GM12878 (cell line): ENCODE measurements around the gene OR2J1.
"Not testable (repeated sequence)": the region's sequence is repeated elsewhere in the genome, so short reads cannot be mapped to it uniquely, and the experiment has no call there.

Experiments
- ATF2 ChIP-seq: IDR thresholded peaks from 2 replicates; pipeline ENCODE4 v1.6.1; 2012; ENCODE audit warnings: low read length, inconsistent platforms
- BCL3 ChIP-seq: IDR thresholded peaks from 2 replicates; pipeline ENCODE4 v1.6.1; 2011; ENCODE audit warnings: borderline replicate concordance, low read depth, mild to moderate bottlenecking, moderate library complexity, low read length; ENCODE audit not compliant: insufficient read depth, poor library complexity, severe bottlenecking
- EGR1 ChIP-seq, 2 experiments: IDR thresholded peaks; 1 replicate in 1 of 2; 2 replicates in 1 of 2; pipeline ENCODE4 v1.6.1; 2011 to 2012; ENCODE audit warnings: low read depth in 2 of 2, low read length in 2 of 2, borderline replicate concordance in 1 of 2, mild to moderate bottlenecking in 1 of 2, moderate library complexity in 1 of 2
- ETV6 ChIP-seq, 2 experiments: fragments of 450-650 bp in 1 of 2; IDR thresholded peaks in 1 of 2; conservative IDR thresholded peaks in 1 of 2; 2 replicates each; pipeline ENCODE4 v1.6.1; 2014; ENCODE audit warnings: antibody characterized with exemption in 1 of 2, borderline replicate concordance in 1 of 2, low read depth in 1 of 2, mild to moderate bottlenecking in 1 of 2, moderate library complexity in 1 of 2
- GABPA ChIP-seq: IDR thresholded peaks from 2 replicates; pipeline ENCODE4 v1.6.1; 2014; ENCODE audit warnings: antibody characterized with exemption, low read depth, mild to moderate bottlenecking, inconsistent platforms
- HDAC2 ChIP-seq: fragments of 200-600 bp; sonication (generic); IDR thresholded peaks from 2 replicates; pipeline ENCODE4 v1.6.1; 2017
- MAX ChIP-seq: IDR thresholded peaks from 2 replicates; pipeline ENCODE4 v1.6.1; 2012; ENCODE audit warnings: low read depth, low read length, improper control_type of control experiment
- MXI1 ChIP-seq: fragments of 150-350 bp; IDR thresholded peaks from 2 replicates; pipeline ENCODE4 v1.6.1; 2011; ENCODE audit warnings: low read depth, mild to moderate bottlenecking, inconsistent platforms, low read length, improper control_type of control experiment
- MYC ChIP-seq: IDR thresholded peaks from 2 replicates; pipeline ENCODE4 v1.6.1; 2011; ENCODE audit warnings: mild to moderate bottlenecking, low read length, moderate library complexity, inconsistent platforms; ENCODE audit not compliant: insufficient read depth, insufficient replicate concordance, insufficient read length, severe bottlenecking
- PKNOX1 ChIP-seq: fragments of 450-650 bp; IDR thresholded peaks from 2 replicates; pipeline ENCODE4 v1.6.1; 2016; ENCODE audit warnings: mild to moderate bottlenecking
- POLR2A ChIP-seq: IDR thresholded peaks from 2 replicates; pipeline ENCODE4 v1.6.1; 2011; ENCODE audit warnings: low read depth, mild to moderate bottlenecking, low read length
- ZNF274 ChIP-seq: IDR thresholded peaks from one replicate; pipeline ENCODE4 v1.8.0; 2011; ENCODE audit not compliant: insufficient read length, insufficient read depth

- TF ChIP-seq POLR2A; ETV6 (conservative IDR thresholded peaks at IDR 0.05 in 1 of 2, IDR thresholded peaks at IDR 0.05 in 1 of 2; ENCODE audit: borderline replicate concordance in 1 of 2, low read depth in 1 of 2); ATF2; MYC; HDAC2; BCL3; ZNF274; MXI1; EGR1 (IDR thresholded peaks at IDR 0.05; ENCODE audit: borderline replicate concordance in 1 of 2, low read depth in 2 of 2, low read length in 2 of 2); GABPA; PKNOX1; MAX: not testable (repeated sequence)
These were observed 50.2 kb downstream of the OR2J1 start for GRCh38 chr6:29149444-29149843.
